OCI-LY1 (cell line): ENCODE measurements around the gene CYB561A3.

Experiments used
- H2AFZ ChIP-seq: fragments of 200-600 bp; sonication (generic), shearing (Covaris generic); 2 replicates; pipeline ENCODE4 v1.6.0; 2014; ENCODE audit warnings: antibody characterized with exemption, mild to moderate bottlenecking, low read length
- H3F3A ChIP-seq: fragments of 200-600 bp; sonication (generic), shearing (Covaris generic); 2 replicates; pipeline ENCODE4 v1.6.0; 2014; ENCODE audit warnings: mild to moderate bottlenecking, antibody characterized with exemption, low read length, moderate library complexity; ENCODE audit not compliant: insufficient read depth
- H3K27ac ChIP-seq: fragments of 200-600 bp; sonication (generic); 2 replicates; pipeline ENCODE4 v1.5.1; 2014; ENCODE audit warnings: low read length, mixed run types, mild to moderate bottlenecking, low read depth; ENCODE audit not compliant: poor library complexity, severe bottlenecking
- H3K27me3 ChIP-seq: fragments of 200-600 bp; sonication (generic); 2 replicates; pipeline ENCODE4 v1.6.0; 2014; ENCODE audit warnings: antibody characterized with exemption, mild to moderate bottlenecking, low read length, moderate library complexity; ENCODE audit not compliant: insufficient read depth
- H3K36me3 ChIP-seq: fragments of 200-600 bp; sonication (generic); 2 replicates; pipeline ENCODE4 v1.6.1; 2014; ENCODE audit warnings: mild to moderate bottlenecking, antibody characterized with exemption, low read length, moderate library complexity, mixed read lengths; ENCODE audit not compliant: insufficient read depth
- H3K4me1 ChIP-seq: fragments of 200-600 bp; sonication (generic); 2 replicates; pipeline ENCODE4 v1.5.1; 2014; ENCODE audit warnings: mild to moderate bottlenecking, low read length, moderate library complexity; ENCODE audit not compliant: insufficient read depth, severe bottlenecking
- H3K4me2 ChIP-seq: fragments of 200-600 bp; sonication (generic), shearing (Covaris generic); 2 replicates; pipeline ENCODE4 v1.6.1; 2014; ENCODE audit warnings: low read length
- H3K4me3 ChIP-seq: fragments of 200-600 bp; sonication (generic); 2 replicates; pipeline ENCODE4 v1.5.1; 2014; ENCODE audit warnings: low read length, low read depth, mild to moderate bottlenecking, mixed read lengths; ENCODE audit not compliant: poor library complexity, severe bottlenecking
- H3K79me2 ChIP-seq: fragments of 200-600 bp; shearing (Covaris generic); 2 replicates; pipeline ENCODE4 v1.6.1; 2016; ENCODE audit warnings: mixed run types, low read length, mixed read lengths; ENCODE audit not compliant: insufficient read depth
- H3K9ac ChIP-seq: fragments of 200-600 bp; sonication (generic), shearing (Covaris generic); 2 replicates; pipeline ENCODE4 v1.6.1; 2014; ENCODE audit warnings: mild to moderate bottlenecking, low read length, mixed read lengths
- H3K9me2 ChIP-seq: fragments of 200-600 bp; sonication (generic), shearing (Covaris generic); 2 replicates; pipeline ENCODE4 v1.6.1; 2014; ENCODE audit warnings: low read depth, mild to moderate bottlenecking, low read length, mixed read lengths
- H3K9me3 ChIP-seq: fragments of 200-600 bp; shearing (Covaris generic); 2 replicates; pipeline ENCODE4 v1.6.1; 2014; ENCODE audit warnings: low read length, mixed read lengths
- H4K20me1 ChIP-seq: fragments of 200-600 bp; sonication (generic), shearing (Covaris generic); 2 replicates; pipeline ENCODE4 v1.6.0; 2016; ENCODE audit warnings: mild to moderate bottlenecking, low read length; ENCODE audit not compliant: insufficient read depth
- EZH2 ChIP-seq: fragments of 200-600 bp; sonication (generic), shearing (Covaris generic); IDR thresholded peaks from 2 replicates; pipeline ENCODE4 v1.8.0; 2017; ENCODE audit warnings: borderline replicate concordance, mixed run types, mild to moderate bottlenecking, antibody characterized with exemption, low read length, moderate library complexity, mixed read lengths
- TF ChIP-seq, protein P1 (sequence below): fragments of 200-600 bp; sonication (generic), shearing (Covaris generic); IDR thresholded peaks from 2 replicates; pipeline ENCODE4 v1.5.1; 2017; ENCODE audit warnings: mild to moderate bottlenecking, antibody characterized with exemption, low read length, moderate library complexity, mixed read lengths

CYB561A3 gene

DNA sequence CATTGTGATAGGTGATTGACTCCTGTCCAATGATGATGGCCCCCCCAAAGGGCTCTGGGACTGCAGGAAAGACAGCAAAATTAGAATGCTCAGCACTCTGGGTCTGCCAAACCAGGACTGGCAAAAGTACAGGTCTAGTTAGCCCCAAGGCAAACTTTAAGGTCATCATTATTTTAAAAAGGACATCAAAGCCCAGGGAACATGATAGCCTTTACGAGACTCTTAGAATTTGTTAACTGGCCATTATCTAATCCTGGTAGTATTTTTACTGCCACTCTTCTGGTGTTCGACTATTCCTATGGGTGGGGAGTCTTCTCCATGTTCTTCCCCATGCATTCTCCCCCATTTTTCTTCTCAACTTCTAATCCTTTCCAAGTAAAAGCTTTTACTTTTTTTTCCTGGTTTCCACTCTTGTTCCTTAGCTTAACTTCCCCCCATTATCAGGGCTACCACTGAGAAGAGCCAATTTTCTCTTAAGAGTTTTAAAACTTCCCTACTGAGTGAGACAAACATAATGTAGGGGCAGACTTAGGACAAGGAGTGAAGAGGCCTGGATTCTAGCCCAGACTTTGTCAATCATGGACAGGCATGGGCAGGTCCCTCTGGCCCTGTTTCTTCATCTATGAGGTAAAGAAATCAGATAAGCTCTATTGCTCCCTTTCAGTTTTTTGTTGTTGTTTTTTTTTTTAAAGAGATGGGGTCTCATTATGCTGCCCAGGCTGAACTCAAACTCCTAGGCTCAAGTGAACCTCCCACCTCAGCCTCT lies 35.9 kb downstream of the CYB561A3 start:
- Histone ChIP-seq H3K9ac (no peak overlapping the region), H3K4me1 (peaks cover 4% of the 10 kb centered on the region), H3K4me3 (no peak overlapping the region), H3K27ac (no peak overlapping the region), H3K4me2 (no peak overlapping the region), H4K20me1 (no peaks in the 10 kb centered on the region), H3K27me3 (no peaks in the 10 kb centered on the region), H3K36me3 (peaks cover 93% of the 10 kb centered on the region), H3K9me2 (no peaks in the 10 kb centered on the region), H3K9me3 (no peaks in the 10 kb centered on the region), H3K79me2 (peaks cover 25% of the 10 kb centered on the region), H3F3A (no peaks in the 10 kb centered on the region), H2AFZ (no peak overlapping the region)
- TF ChIP-seq, protein P1, sequence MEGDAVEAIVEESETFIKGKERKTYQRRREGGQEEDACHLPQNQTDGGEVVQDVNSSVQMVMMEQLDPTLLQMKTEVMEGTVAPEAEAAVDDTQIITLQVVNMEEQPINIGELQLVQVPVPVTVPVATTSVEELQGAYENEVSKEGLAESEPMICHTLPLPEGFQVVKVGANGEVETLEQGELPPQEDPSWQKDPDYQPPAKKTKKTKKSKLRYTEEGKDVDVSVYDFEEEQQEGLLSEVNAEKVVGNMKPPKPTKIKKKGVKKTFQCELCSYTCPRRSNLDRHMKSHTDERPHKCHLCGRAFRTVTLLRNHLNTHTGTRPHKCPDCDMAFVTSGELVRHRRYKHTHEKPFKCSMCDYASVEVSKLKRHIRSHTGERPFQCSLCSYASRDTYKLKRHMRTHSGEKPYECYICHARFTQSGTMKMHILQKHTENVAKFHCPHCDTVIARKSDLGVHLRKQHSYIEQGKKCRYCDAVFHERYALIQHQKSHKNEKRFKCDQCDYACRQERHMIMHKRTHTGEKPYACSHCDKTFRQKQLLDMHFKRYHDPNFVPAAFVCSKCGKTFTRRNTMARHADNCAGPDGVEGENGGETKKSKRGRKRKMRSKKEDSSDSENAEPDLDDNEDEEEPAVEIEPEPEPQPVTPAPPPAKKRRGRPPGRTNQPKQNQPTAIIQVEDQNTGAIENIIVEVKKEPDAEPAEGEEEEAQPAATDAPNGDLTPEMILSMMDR, result no peak
- TF ChIP-seq EZH2, result no peak

DNA sequence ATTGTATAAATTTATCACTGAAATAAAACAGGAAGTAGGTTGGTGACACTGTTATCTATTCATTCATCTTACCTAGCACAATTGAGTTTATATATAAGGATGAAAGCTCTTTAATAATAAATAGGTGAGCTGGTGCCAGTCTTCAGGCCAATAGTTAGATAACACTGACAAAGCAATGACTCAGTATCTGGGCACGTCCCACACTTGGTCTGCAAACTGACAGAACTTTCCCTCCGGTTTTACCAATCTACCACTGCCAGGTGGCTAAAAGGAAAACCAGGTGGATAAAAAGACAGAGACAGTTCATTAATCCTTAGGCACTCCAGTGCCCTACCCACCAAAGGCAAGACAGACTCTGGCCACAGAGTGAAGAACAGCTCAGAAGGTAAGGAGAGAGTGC lies 46.4 kb downstream of the CYB561A3 start:
- Histone ChIP-seq H3F3A (no peaks in the 10 kb centered on the region), H3K9me2 (no peaks in the 10 kb centered on the region), H3K27ac (no peak overlapping the region), H3K36me3 (peaks cover 91% of the 10 kb centered on the region), H3K27me3 (no peaks in the 10 kb centered on the region), H3K79me2 (no peaks in the 10 kb centered on the region), H4K20me1 (no peaks in the 10 kb centered on the region), H3K4me1 (no peaks in the 10 kb centered on the region), H3K4me2 (no peak overlapping the region), H2AFZ (no peak overlapping the region), H3K4me3 (no peak overlapping the region), H3K9ac (no peak overlapping the region), H3K9me3 (no peaks in the 10 kb centered on the region)
- TF ChIP-seq EZH2, result no peak
- TF ChIP-seq, protein P1, result no peak

DNA sequence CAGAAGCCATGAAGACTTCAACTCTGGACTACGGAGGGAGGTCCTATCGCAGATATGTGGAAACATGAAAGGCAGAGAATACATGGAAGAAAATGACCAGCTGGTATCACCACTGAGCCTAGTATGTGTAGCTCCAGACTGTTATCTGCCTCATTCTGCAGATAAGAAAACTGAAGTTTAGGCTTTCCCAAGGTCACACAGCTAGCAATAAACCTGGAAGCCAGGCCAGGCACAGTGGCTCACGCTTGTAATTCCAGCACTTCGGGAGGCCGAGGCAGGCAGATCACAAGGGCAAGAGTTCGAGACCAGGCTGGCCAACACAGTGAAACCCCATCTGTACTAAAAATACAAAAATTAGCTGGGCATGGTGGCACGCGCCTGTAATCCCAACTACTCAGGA lies 50.9 kb downstream of the CYB561A3 start:
- Histone ChIP-seq H2AFZ (no peak overlapping the region), H3K79me2 (no peaks in the 10 kb centered on the region), H3K36me3 (peaks cover 95% of the 10 kb centered on the region), H3K4me2 (no peak overlapping the region), H3K4me3 (no peak overlapping the region), H3K4me1 (no peaks in the 10 kb centered on the region), H3K9me3 (no peaks in the 10 kb centered on the region), H3K27me3 (no peaks in the 10 kb centered on the region), H3F3A (no peaks in the 10 kb centered on the region), H3K9me2 (no peaks in the 10 kb centered on the region), H4K20me1 (no peaks in the 10 kb centered on the region), H3K9ac (no peak overlapping the region), H3K27ac (no peak overlapping the region)
- TF ChIP-seq, protein P1, result no peak
- no peak for TF ChIP-seq EZH2
